IMR-90 (cell line): Measurements from ENCODE around the gene RPL41. TPM values are rescaled to one million over a fixed set of nuclear protein-coding genes. Genes with fewer than 3 reads are reported as not detected.

Source experiments
- ATAC-seq: fragments of 200-7000 bp; cut with Tn5 transposase; 2 replicates; pipeline ENCODE4 v1.9.1; 2020; ENCODE audit warnings: low read depth, mild to moderate bottlenecking, moderate library complexity
- BruUV-seq: library from RNA; stranded (reverse); fragments of 400-500 nt; replicated peaks from 2 replicates; lab custom pipeline; 2021; lab: Mats Ljungman, UMichigan
- CTCF ChIA-PET: fragments of 300-600 bp; formaldehyde crosslinking; extraction: SDS; loops from one replicate; lab custom pipeline; 2021; ENCODE audit warnings: antibody characterized with exemption; lab: Yijun Ruan, JAX
- POLR2A ChIA-PET: fragments of 300-600 bp; sonication (Branson Sonifier 250); formaldehyde crosslinking; loops from one replicate; lab custom pipeline; 2022; ENCODE audit warnings: antibody characterized with exemption; ENCODE audit not compliant: unreplicated experiment; lab: Charles Lee
- DNase-seq: peaks from one replicate; pipeline ENCODE4 v3.0.0; 2013
- H2AFZ ChIP-seq: replicated peaks from 2 replicates; pipeline ENCODE3; 2013; ENCODE audit warnings: low read length, mild to moderate bottlenecking; ENCODE audit not compliant: poor library complexity
- H2AK5ac ChIP-seq: 2 replicates; pipeline ENCODE4 v1.6.1; 2013; ENCODE audit warnings: low read depth, low read length, inconsistent platforms
- H2AK9ac ChIP-seq: replicated peaks from 2 replicates; pipeline ENCODE3; 2013; ENCODE audit warnings: mild to moderate bottlenecking, low read depth, low read length, moderate library complexity; ENCODE audit not compliant: poor library complexity
- H2BK120ac ChIP-seq: 2 replicates; pipeline ENCODE4 v1.6.1; 2013; ENCODE audit warnings: low read depth, low read length, inconsistent platforms
- H2BK15ac ChIP-seq: 3 replicates; pipeline ENCODE4 v1.6.1; 2013; ENCODE audit warnings: low read depth, low read length, inconsistent platforms
- H2BK20ac ChIP-seq: 2 replicates; pipeline ENCODE4 v1.6.1; 2013; ENCODE audit warnings: low read depth, mild to moderate bottlenecking, inconsistent platforms, low read length, moderate library complexity
- H2BK5ac ChIP-seq: 2 replicates; pipeline ENCODE4 v1.6.1; 2013; ENCODE audit warnings: mild to moderate bottlenecking, low read depth, low read length, inconsistent platforms; ENCODE audit not compliant: poor library complexity, severe bottlenecking
- H3K14ac ChIP-seq: replicated peaks from 2 replicates; pipeline ENCODE4 v1.6.1; 2013; ENCODE audit warnings: low read depth, low read length, inconsistent platforms
- H3K18ac ChIP-seq: 2 replicates; pipeline ENCODE4 v1.6.1; 2013; ENCODE audit warnings: low read depth, low read length, control low read depth
- H3K23ac ChIP-seq: 2 replicates; pipeline ENCODE4 v1.6.1; 2013; ENCODE audit warnings: low read depth, low read length, inconsistent platforms
- H3K27ac ChIP-seq: 2 replicates; pipeline ENCODE4 v1.5.1; 2013; ENCODE audit warnings: mild to moderate bottlenecking, control low read depth, low read length; ENCODE audit not compliant: insufficient read depth
- H3K27me3 ChIP-seq: 2 replicates; pipeline ENCODE4 v1.6.1; 2013; ENCODE audit warnings: low read length; ENCODE audit not compliant: control insufficient read depth, insufficient read depth
- H3K36me3 ChIP-seq: 2 replicates; pipeline ENCODE4 v1.6.1; 2013; ENCODE audit warnings: low read length, mixed read lengths; ENCODE audit not compliant: control insufficient read depth, insufficient read depth
- H3K4ac ChIP-seq: 2 replicates; pipeline ENCODE4 v1.6.1; 2013; ENCODE audit warnings: low read depth, low read length, inconsistent platforms
- H3K4me1 ChIP-seq: 2 replicates; pipeline ENCODE4 v1.6.1; 2013; ENCODE audit warnings: low read length, mixed read lengths; ENCODE audit not compliant: control insufficient read depth, insufficient read depth
- H3K4me2 ChIP-seq: 2 replicates; pipeline ENCODE4 v1.6.1; 2013; ENCODE audit warnings: low read depth, mild to moderate bottlenecking, control low read depth, low read length, moderate library complexity
- H3K4me3 ChIP-seq: 2 replicates; pipeline ENCODE4 v1.5.1; 2013; ENCODE audit warnings: low read depth, mild to moderate bottlenecking, control low read depth, low read length, moderate library complexity; ENCODE audit not compliant: insufficient read depth
- H3K56ac ChIP-seq: 2 replicates; pipeline ENCODE4 v1.6.1; 2013; ENCODE audit warnings: low read length, inconsistent platforms; ENCODE audit not compliant: insufficient read depth; ENCODE audit errors: extremely low read depth
- H3K79me1 ChIP-seq, 2 experiments: 2 replicates each; pipeline ENCODE4 v1.6.1; 2013; ENCODE audit warnings: low read length in 2 of 2, inconsistent platforms in 1 of 2, low read depth in 1 of 2
- H3K9ac ChIP-seq: 2 replicates; pipeline ENCODE4 v1.6.1; 2013; ENCODE audit warnings: low read depth, low read length, control low read depth
- H3K9me1 ChIP-seq: 2 replicates; pipeline ENCODE4 v1.6.1; 2013; ENCODE audit warnings: low read length, inconsistent platforms; ENCODE audit not compliant: insufficient read depth
- H3K9me3 ChIP-seq: 2 replicates; pipeline ENCODE4 v1.6.1; 2013; ENCODE audit warnings: low read length; ENCODE audit not compliant: control insufficient read depth, insufficient read depth
- H4K20me1 ChIP-seq: 2 replicates; pipeline ENCODE4 v1.6.1; 2013; ENCODE audit warnings: low read length, inconsistent platforms; ENCODE audit not compliant: insufficient read depth
- H4K5ac ChIP-seq: 2 replicates; pipeline ENCODE4 v1.6.1; 2013; ENCODE audit warnings: mild to moderate bottlenecking, low read depth, low read length, control low read depth
- H4K8ac ChIP-seq, 2 experiments: 2 replicates each; pipeline ENCODE4 v1.6.1; 2013; ENCODE audit warnings: low read depth in 2 of 2, low read length in 2 of 2, control low read depth in 1 of 2, inconsistent platforms in 1 of 2
- H4K91ac ChIP-seq: 2 replicates; pipeline ENCODE4 v1.6.1; 2013; ENCODE audit warnings: low read depth, low read length, inconsistent platforms; ENCODE audit not compliant: insufficient read depth
- BHLHE40 ChIP-seq: fragments of 150-350 bp; IDR thresholded peaks from 2 replicates; pipeline ENCODE4 v1.6.1; 2016; ENCODE audit warnings: mild to moderate bottlenecking, low read depth, low read length
- CEBPB ChIP-seq: IDR thresholded peaks from 2 replicates; pipeline ENCODE4 v1.6.1; 2012; ENCODE audit warnings: low read depth, low read length, improper control_type of control experiment
- CHD1 ChIP-seq: IDR thresholded peaks from 2 replicates; pipeline ENCODE4 v1.6.1; 2012; ENCODE audit warnings: low read depth, low read length, improper control_type of control experiment
- FOS ChIP-seq: fragments of 150-350 bp; IDR thresholded peaks from 2 replicates; pipeline ENCODE4 v1.6.1; 2016; ENCODE audit warnings: low read depth, low read length
- MAFK ChIP-seq: IDR thresholded peaks from 2 replicates; pipeline ENCODE4 v1.6.1; 2012; ENCODE audit warnings: low read depth, low read length, improper control_type of control experiment
- MAZ ChIP-seq: IDR thresholded peaks from 2 replicates; pipeline ENCODE4 v1.6.1; 2012; ENCODE audit warnings: low read depth, mild to moderate bottlenecking, low read length, improper control_type of control experiment, moderate library complexity, borderline replicate concordance
- MXI1 ChIP-seq: IDR thresholded peaks from 2 replicates; pipeline ENCODE4 v1.6.1; 2012; ENCODE audit warnings: low read depth, mild to moderate bottlenecking, low read length, moderate library complexity, borderline replicate concordance
- NFE2L2 ChIP-seq: fragments of 150-350 bp; IDR thresholded peaks from 2 replicates; pipeline ENCODE4 v1.6.1; 2016; ENCODE audit warnings: low read depth, mild to moderate bottlenecking, low read length
- RAD21 ChIP-seq: IDR thresholded peaks from 2 replicates; pipeline ENCODE4 v1.6.1; 2012; ENCODE audit warnings: low read length, improper control_type of control experiment
- RCOR1 ChIP-seq: IDR thresholded peaks from 2 replicates; pipeline ENCODE4 v1.6.1; 2012; ENCODE audit warnings: mild to moderate bottlenecking, low read length, improper control_type of control experiment; ENCODE audit not compliant: insufficient replicate concordance
- RFX5 ChIP-seq: IDR thresholded peaks from 2 replicates; pipeline ENCODE4 v1.8.0; 2012; ENCODE audit warnings: low read depth, mild to moderate bottlenecking, low read length, moderate library complexity
- WGBS, 2 experiments: methylation state at CpG; one replicate each; pipeline versions ENCODE4 v1.1.5 to v1.1.7; 2013; ENCODE audit warnings: missing lambda C conversion rate in 2 of 2; ENCODE audit not compliant: insufficient read length in 1 of 2; ENCODE audit errors: extremely low coverage in 2 of 2; 5-methylcytosine and 5-hydroxymethylcytosine counted together
- dilution Hi-C: fragments of 300-500 bp; cut with HindIII; formaldehyde crosslinking; loops from one replicate; pipeline ENCODE4 v1.14.3; 2018; ENCODE audit warnings: low sequenced_read_pairs; ENCODE audit not compliant: unreplicated experiment
- in situ Hi-C: fragments of 300-500 bp; cut with MboI; formaldehyde crosslinking; loops from 3 replicates; pipeline ENCODE4 v1.14.3; 2019; ENCODE audit warnings: low sequenced_read_pairs, inconsistent platforms, mixed read lengths
- intact Hi-C: fragments of 100-400 bp; cut with micrococcal nuclease; formaldehyde crosslinking; loops from 2 replicates; pipeline ENCODE4 v1.10.0; 2022
- polyA plus RNA-seq, 3 experiments: library from polyadenylated mRNA; depleted of rRNA; stranded (reverse); fragments of >200 nt; gene quantifications; 2 replicates each; pipeline ENCODE4 v1.2.3, GENCODE V29; 2012; ENCODE audit warnings: low replicate concordance in 1 of 3
- total RNA-seq: library from RNA; depleted of rRNA; stranded (reverse); fragments of >200 nt; gene quantifications from 2 replicates; pipeline ENCODE4 v1.2.3, GENCODE V29; 2012
- TF ChIP-seq, protein P1 (sequence below): conservative IDR thresholded peaks from 2 replicates; pipeline ENCODE4 v1.5.1; 2012; ENCODE audit warnings: mild to moderate bottlenecking, low read depth, low read length, improper control_type of control experiment
- TF ChIP-seq, protein P2 (sequence below): fragments of 150-350 bp; IDR thresholded peaks from 2 replicates; pipeline ENCODE4 v1.6.1; 2017; ENCODE audit warnings: mild to moderate bottlenecking, antibody characterized with exemption, low read length, low read depth
- TF ChIP-seq, protein P3 (sequence below): fragments of 150-350 bp; IDR thresholded peaks from 2 replicates; pipeline ENCODE4 v1.6.1; 2016; ENCODE audit warnings: low read depth, mild to moderate bottlenecking, low read length, moderate library complexity, borderline replicate concordance

Gene RPL41
- total and polyA plus RNA-seq, 2 of the 4 experiments (the other 2 are of a cell fraction), result 1,119 to 9,394 TPM

DNA sequence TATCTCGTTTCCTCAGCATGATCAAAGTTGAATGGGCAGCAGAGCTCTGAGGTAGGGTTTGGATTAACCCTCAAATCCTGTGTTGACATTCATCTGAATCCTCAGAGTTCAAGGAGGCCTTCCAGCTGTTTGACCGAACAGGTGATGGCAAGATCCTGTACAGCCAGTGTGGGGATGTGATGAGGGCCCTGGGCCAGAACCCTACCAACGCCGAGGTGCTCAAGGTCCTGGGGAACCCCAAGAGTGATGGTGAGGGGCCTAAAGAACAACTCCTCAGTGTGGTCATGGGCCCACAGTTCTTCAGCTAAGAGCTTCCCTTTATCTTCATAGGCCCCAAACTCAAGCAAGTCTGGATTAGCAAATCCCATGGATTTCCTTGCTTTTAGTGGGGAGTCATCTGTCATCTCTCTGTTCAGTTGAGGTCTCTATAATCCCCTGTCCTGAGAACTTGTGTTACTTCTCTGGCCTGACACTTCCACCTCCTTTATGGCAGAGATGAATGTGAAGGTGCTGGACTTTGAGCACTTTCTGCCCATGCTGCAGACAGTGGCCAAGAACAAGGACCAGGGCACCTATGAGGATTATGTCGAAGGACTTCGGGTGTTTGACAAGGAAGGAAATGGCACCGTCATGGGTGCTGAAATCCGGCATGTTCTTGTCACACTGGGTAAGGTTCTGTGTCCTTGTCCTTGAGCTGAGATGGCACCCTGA, 43.2 kb downstream of the RPL41 start:
- Histone ChIP-seq H4K20me1 (peaks cover 64% of the 10 kb centered on the region), H3K23ac (peak overlapping the region; percentile 99), H3K27ac (peak overlapping the region; percentile 90), H4K8ac (peak overlapping the region; percentile 79 to 94), H2AK9ac (peak overlapping the region; percentile 99), H3K56ac (peak overlapping the region; percentile 99), H4K5ac (peak overlapping the region; percentile 10), H2AK5ac (peak overlapping the region; percentile 95), H2BK5ac (peak overlapping the region; percentile 91), H4K91ac (peak overlapping the region; percentile 95), H2BK120ac (peak overlapping the region; percentile 2; the same call in 1 of the 2 replicates), H3K9me1 (peaks cover 3% of the 10 kb centered on the region; the same call in 1 of the 2 replicates), H3K18ac (peak overlapping the region; percentile 8; the same call in 1 of the 2 replicates), H3K4me1 (peaks cover 15% of the 10 kb centered on the region), H2AFZ (peak overlapping the region; percentile 61), H2BK20ac (no peak overlapping the region), H3K9me3 (no peaks in the 10 kb centered on the region), H2BK15ac (peak overlapping the region; percentile 14; the same call in 1 of the 3 replicates), H3K4me2 (peak overlapping the region; percentile 98), H3K79me1 (peaks cover 14 to 59% of the 10 kb centered on the region in 2 experiments), H3K9ac (peak overlapping the region; percentile 100), H3K14ac (peak overlapping the region; percentile 98), H3K27me3 (no peaks in the 10 kb centered on the region), H3K4me3 (peak overlapping the region; percentile 73), H3K4ac (peak overlapping the region; percentile 97), H3K36me3 (peaks cover 58% of the 10 kb centered on the region)
- intact Hi-C loops, result loop anchor here (2.0 kb wide), 3 partner anchors 33 to 61 kb away; partner anchors contain the start of genes RNF41 and ZC3H10
- DNase-seq, result no peak
- dilution Hi-C loops, result no loop called here
- in situ Hi-C loops, result no loop called here
- TSS peak; percentile 77 for BruUV-seq
- POLR2A ChIA-PET, result interaction anchor here (1.6 kb wide), 1 partner anchor 31 kb away, joined by 8 read pairs; the partner anchor contains the start of gene ESYT1
- 7% methylated on average over 2 of the region's 8 CpGs; no CpG with 5 or more reads in 1 of the 2 experiments for WGBS, 2 experiments
- no peak for ATAC-seq
- no peak for TF ChIP-seq RAD21
- no peak for TF ChIP-seq NFE2L2
- no peak for TF ChIP-seq MAFK
- TF ChIP-seq MXI1, result no peak
- TF ChIP-seq MAZ, result no peak
- no peak for TF ChIP-seq CHD1
- TF ChIP-seq, protein P1, sequence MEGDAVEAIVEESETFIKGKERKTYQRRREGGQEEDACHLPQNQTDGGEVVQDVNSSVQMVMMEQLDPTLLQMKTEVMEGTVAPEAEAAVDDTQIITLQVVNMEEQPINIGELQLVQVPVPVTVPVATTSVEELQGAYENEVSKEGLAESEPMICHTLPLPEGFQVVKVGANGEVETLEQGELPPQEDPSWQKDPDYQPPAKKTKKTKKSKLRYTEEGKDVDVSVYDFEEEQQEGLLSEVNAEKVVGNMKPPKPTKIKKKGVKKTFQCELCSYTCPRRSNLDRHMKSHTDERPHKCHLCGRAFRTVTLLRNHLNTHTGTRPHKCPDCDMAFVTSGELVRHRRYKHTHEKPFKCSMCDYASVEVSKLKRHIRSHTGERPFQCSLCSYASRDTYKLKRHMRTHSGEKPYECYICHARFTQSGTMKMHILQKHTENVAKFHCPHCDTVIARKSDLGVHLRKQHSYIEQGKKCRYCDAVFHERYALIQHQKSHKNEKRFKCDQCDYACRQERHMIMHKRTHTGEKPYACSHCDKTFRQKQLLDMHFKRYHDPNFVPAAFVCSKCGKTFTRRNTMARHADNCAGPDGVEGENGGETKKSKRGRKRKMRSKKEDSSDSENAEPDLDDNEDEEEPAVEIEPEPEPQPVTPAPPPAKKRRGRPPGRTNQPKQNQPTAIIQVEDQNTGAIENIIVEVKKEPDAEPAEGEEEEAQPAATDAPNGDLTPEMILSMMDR, result no peak
- TF ChIP-seq RFX5, result no peak
- TF ChIP-seq, protein P2, sequence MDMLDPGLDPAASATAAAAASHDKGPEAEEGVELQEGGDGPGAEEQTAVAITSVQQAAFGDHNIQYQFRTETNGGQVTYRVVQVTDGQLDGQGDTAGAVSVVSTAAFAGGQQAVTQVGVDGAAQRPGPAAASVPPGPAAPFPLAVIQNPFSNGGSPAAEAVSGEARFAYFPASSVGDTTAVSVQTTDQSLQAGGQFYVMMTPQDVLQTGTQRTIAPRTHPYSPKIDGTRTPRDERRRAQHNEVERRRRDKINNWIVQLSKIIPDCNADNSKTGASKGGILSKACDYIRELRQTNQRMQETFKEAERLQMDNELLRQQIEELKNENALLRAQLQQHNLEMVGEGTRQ, result no peak
- TF ChIP-seq FOS, result no peak
- no peak for TF ChIP-seq BHLHE40
- TF ChIP-seq RCOR1, result no peak
- TF ChIP-seq CEBPB, result no peak
- TF ChIP-seq, protein P3, sequence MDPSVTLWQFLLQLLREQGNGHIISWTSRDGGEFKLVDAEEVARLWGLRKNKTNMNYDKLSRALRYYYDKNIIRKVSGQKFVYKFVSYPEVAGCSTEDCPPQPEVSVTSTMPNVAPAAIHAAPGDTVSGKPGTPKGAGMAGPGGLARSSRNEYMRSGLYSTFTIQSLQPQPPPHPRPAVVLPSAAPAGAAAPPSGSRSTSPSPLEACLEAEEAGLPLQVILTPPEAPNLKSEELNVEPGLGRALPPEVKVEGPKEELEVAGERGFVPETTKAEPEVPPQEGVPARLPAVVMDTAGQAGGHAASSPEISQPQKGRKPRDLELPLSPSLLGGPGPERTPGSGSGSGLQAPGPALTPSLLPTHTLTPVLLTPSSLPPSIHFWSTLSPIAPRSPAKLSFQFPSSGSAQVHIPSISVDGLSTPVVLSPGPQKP, result no peak
- CTCF ChIA-PET, result no interaction called here
